RWPE1 (cell line): Measurements from ENCODE around the gene THSD4.

Source experiments
- CTCF ChIA-PET: fragments of 350-600 bp; sonication (Branson Sonifier 250); formaldehyde crosslinking; extraction: SDS; loops from one replicate; lab custom pipeline; 2021; lab: Yijun Ruan, JAX
- POLR2A ChIA-PET: fragments of 400-600 bp; formaldehyde crosslinking; extraction: SDS; loops from one replicate; lab custom pipeline; 2020; ENCODE audit warnings: antibody characterized with exemption; ENCODE audit not compliant: low non-redundant PET; lab: Yijun Ruan, JAX
- DNase-seq: peaks from one replicate; pipeline ENCODE4 v3.0.0; 2012; ENCODE audit warnings: low spot score
- H3K27ac ChIP-seq: fragments of 450-650 bp; 2 replicates; pipeline ENCODE4 v1.5.1; 2017
- TF ChIP-seq, protein P1 (sequence below): fragments of 450-650 bp; conservative IDR thresholded peaks from 2 replicates; pipeline ENCODE4 v1.5.1; 2017; ENCODE audit warnings: low read depth, mild to moderate bottlenecking

The THSD4 gene

GRCh38 chr15:71129669-71130068, 14.4 kb downstream of the THSD4 start:
- TF ChIP-seq, protein P1, sequence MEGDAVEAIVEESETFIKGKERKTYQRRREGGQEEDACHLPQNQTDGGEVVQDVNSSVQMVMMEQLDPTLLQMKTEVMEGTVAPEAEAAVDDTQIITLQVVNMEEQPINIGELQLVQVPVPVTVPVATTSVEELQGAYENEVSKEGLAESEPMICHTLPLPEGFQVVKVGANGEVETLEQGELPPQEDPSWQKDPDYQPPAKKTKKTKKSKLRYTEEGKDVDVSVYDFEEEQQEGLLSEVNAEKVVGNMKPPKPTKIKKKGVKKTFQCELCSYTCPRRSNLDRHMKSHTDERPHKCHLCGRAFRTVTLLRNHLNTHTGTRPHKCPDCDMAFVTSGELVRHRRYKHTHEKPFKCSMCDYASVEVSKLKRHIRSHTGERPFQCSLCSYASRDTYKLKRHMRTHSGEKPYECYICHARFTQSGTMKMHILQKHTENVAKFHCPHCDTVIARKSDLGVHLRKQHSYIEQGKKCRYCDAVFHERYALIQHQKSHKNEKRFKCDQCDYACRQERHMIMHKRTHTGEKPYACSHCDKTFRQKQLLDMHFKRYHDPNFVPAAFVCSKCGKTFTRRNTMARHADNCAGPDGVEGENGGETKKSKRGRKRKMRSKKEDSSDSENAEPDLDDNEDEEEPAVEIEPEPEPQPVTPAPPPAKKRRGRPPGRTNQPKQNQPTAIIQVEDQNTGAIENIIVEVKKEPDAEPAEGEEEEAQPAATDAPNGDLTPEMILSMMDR: no peak
- peak overlapping the region; percentile 38; the same call in 1 of the 2 replicates for H3K27ac ChIP-seq
- ChIA-PET POLR2A (no interaction called here), CTCF (no interaction called here)
- DNase-seq: no peak

- TF ChIP-seq, protein P1: no peak
- no peak overlapping the region for H3K27ac ChIP-seq
- POLR2A ChIA-PET: no interaction called here
- CTCF ChIA-PET: interaction anchor here (0.6 kb wide), 1 partner anchor 23 kb away, joined by 3 read pairs; no protein-coding TSS in a partner anchor
- peak; percentile 67 for DNase-seq
Observed at GRCh38 chr15:71131601-71132362, 16.5 kb downstream of the THSD4 start.

DNA sequence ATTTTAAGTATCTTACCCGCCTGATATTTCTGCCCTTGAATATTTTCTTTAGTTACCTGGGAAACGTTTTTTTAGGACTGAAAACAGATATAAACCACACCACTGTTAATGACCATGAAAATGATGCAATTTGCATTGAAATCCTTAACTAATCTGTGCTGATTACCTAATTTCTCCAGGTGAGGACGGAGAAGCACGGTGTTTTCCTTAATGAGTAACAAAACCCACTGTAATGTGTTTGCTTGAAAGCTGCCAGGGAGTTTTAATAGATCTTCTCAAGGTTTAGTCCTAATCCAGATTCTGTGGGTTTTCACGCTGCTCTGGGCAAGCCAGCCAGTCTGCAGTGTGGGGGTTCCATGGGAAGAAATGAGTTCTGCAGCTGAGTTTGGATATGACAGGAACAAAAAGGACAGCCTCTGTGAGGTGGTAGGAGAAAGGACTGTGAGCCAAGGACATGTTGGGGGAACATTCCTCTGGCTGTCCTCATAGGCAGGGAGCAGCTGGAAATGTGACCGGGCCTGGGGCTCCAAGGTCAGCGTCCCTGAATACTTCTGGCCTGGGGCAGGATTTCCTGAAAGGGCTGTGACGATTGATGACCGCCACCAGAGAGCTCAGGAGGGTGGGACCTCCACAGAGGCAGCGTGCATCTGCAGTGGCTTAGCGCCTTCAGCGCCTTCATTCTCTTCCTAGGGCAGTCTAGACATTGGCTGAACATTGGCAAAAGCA, 18.6 kb downstream of the THSD4 start:
- H3K27ac ChIP-seq: peak overlapping the region; percentile 48
- CTCF ChIA-PET: no interaction called here
- TF ChIP-seq, protein P1: no peak
- POLR2A ChIA-PET: interaction anchor here (0.6 kb wide), 1 partner anchor 18 kb away, joined by 3 read pairs; no protein-coding TSS in a partner anchor
- DNase-seq: no peak

GRCh38 chr15:71136159-71136783, 21.0 kb downstream of the THSD4 start:
- ChIA-PET POLR2A (no interaction called here), CTCF (interaction anchor here (0.6 kb wide), 1 partner anchor 140 kb away, joined by 3 read pairs; no protein-coding TSS in a partner anchor)
- H3K27ac ChIP-seq: peak overlapping the region; percentile 70
- peak; percentile 80 for DNase-seq
- TF ChIP-seq, protein P1: no peak

DNA sequence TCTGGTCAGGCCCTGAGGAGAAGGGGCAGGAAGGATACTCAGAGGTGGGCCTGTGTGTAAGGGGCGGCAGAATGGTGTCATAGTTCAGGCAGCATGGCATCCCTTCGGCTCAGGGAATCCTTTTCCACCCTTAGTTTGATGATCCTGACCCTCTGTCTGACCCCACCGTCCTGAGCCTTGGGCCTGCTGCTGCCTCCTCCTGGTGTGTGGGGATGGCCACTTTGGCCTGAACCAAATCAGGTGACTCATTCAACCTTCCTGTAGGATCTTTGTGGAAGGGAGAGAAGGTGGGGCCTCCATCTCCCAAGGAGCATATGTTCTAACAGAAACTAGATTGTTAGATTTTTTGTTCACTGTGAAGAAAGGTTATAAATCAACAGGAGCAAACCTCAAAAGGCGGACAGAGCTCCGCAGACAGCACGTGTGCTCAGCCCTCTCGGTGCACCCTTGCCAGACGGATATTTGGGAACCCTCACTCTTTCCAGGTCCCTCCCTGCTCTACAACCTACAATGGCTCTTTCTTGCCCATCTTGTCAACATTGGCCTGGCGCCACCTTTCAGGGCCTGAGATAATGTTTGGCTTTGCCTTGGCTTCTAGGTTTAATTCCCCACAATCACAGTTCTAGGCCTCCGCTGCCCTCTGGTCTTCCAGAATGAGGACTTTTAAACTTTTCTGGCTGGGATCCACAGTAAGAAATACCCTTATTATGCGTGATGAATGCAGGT, 21.7 kb downstream of the THSD4 start:
- ChIA-PET CTCF (interaction anchor here (0.6 kb wide), 1 partner anchor 139 kb away, joined by 3 read pairs; no protein-coding TSS in a partner anchor), POLR2A (no interaction called here)
- no peak for DNase-seq
- H3K27ac ChIP-seq: peak overlapping the region; percentile 70
- TF ChIP-seq, protein P1: no peak
